ENCODE measurements around the gene TBC1D22A. TPM values are rescaled to one million over a fixed set of nuclear protein-coding genes. Genes with fewer than 3 reads are reported as not detected.

TBC1D22A gene
- total and polyA plus RNA-seq, 2 experiments from 2014 or later: 15.3 to 19.8 TPM

DNA sequence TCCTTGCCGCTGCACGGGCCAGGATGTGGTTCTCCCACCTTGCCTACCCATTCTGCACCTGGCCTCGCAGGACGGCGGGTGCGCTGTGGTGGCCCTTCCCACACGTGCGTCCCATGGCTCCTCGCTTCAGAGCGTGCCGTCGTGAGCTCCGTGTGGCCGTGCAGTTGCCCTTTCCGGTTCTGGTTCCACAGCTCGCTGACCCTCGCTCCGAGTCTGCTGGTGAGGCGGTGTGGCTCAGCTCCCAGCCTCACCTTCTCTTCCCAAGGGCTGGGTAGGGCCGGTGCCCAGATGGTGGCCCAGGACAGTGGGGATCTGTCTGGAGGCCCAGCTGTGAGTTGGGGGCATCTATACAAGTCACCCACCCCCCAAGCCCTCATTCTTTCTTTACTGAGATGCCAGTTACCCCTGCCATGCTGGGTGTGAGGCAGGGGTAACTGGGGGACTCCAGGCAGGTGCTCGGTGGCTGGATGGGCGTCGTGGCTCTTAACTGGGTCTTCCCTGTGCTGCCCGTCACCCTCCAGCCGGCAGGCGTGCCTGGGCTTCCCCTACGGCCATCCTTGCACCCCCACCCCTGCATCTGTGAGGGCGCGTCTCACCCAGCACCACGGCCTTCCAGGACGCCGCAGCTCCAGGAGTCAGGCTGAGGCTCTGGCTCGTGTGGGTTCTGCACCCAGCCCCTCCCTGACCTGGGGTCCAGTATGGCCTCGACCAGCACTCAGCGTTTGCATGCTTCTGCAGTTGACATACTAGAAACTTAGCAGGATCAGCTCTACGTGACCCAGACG, 395.2 kb downstream of the TBC1D22A start:
- Histone ChIP-seq H3K4me3 (no peak overlapping the region), H3K36me3 (replicated peaks; ENCODE audit: insufficient read depth, low read depth) (no peaks in the 10 kb centered on the region), H2AFZ (no peak overlapping the region), H3K79me2 (no peaks in the 10 kb centered on the region), H4K20me1 (ENCODE audit: insufficient read depth, poor library complexity, severe bottlenecking) (no peaks in the 10 kb centered on the region), H3K27me3 (no peaks in the 10 kb centered on the region), H3K9me2 (replicated peaks; ENCODE audit: insufficient read depth) (no peaks in the 10 kb centered on the region), H3K4me2 (no peak overlapping the region), H3K4me1 (ENCODE audit: insufficient read depth) (no peaks in the 10 kb centered on the region), H3K9me3 (ENCODE audit: low read depth) (no peaks in the 10 kb centered on the region), H3K27ac (no peak overlapping the region)
- DNase-seq (ENCODE audit: low spot score): no peak
- TF ChIP-seq EZH2 (IDR thresholded peaks at IDR 0.05; ENCODE audit: borderline replicate concordance) (no peak), EZH2phosphoT487 (IDR thresholded peaks at IDR 0.05; ENCODE audit: low read depth, severe bottlenecking, unreplicated experiment) (no peak)
- TF ChIP-seq, protein P1, sequence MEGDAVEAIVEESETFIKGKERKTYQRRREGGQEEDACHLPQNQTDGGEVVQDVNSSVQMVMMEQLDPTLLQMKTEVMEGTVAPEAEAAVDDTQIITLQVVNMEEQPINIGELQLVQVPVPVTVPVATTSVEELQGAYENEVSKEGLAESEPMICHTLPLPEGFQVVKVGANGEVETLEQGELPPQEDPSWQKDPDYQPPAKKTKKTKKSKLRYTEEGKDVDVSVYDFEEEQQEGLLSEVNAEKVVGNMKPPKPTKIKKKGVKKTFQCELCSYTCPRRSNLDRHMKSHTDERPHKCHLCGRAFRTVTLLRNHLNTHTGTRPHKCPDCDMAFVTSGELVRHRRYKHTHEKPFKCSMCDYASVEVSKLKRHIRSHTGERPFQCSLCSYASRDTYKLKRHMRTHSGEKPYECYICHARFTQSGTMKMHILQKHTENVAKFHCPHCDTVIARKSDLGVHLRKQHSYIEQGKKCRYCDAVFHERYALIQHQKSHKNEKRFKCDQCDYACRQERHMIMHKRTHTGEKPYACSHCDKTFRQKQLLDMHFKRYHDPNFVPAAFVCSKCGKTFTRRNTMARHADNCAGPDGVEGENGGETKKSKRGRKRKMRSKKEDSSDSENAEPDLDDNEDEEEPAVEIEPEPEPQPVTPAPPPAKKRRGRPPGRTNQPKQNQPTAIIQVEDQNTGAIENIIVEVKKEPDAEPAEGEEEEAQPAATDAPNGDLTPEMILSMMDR (IDR thresholded peaks at IDR 0.05; ENCODE audit: poor library complexity): no peak
- 94% methylated on average over 37 of the region's 37 CpGs for WGBS (ENCODE audit: low lambda C conversion rate, missing lambda C conversion rate)

DNA sequence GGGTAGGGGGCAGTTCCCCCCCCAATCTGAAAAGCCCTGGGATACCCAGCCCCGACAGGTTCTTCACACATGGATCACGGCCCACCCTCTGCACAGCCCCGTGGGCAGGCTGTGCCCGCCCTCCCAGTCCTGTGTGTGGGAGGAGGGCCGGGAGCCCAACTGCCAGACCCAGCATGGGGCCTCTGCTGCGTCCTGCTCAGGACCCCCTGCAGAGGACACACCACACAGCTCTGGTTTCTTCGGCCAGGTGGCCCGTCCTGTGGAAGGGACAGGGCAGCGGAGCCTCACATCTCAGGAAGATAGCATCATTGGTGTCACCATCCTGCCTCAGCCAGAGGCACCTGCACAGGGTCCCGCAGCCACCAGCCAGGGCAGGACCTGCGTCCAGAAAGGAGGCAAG, 396.0 kb downstream of the TBC1D22A start:
- TF ChIP-seq, protein P1 (IDR thresholded peaks at IDR 0.05; ENCODE audit: poor library complexity): no peak
- no peak for TF ChIP-seq EZH2 (IDR thresholded peaks at IDR 0.05; ENCODE audit: borderline replicate concordance)
- no peak for TF ChIP-seq EZH2phosphoT487 (IDR thresholded peaks at IDR 0.05; ENCODE audit: low read depth, severe bottlenecking, unreplicated experiment)
- Histone ChIP-seq H3K4me1 (ENCODE audit: insufficient read depth) (no peaks in the 10 kb centered on the region), H3K4me2 (no peak overlapping the region), H3K4me3 (no peak overlapping the region), H3K27me3 (no peaks in the 10 kb centered on the region), H3K36me3 (replicated peaks; ENCODE audit: insufficient read depth, low read depth) (no peaks in the 10 kb centered on the region), H3K9me3 (ENCODE audit: low read depth) (no peaks in the 10 kb centered on the region), H2AFZ (no peak overlapping the region), H3K79me2 (no peaks in the 10 kb centered on the region), H3K27ac (no peak overlapping the region), H3K9me2 (replicated peaks; ENCODE audit: insufficient read depth) (no peaks in the 10 kb centered on the region), H4K20me1 (ENCODE audit: insufficient read depth, poor library complexity, severe bottlenecking) (no peaks in the 10 kb centered on the region)
- WGBS (ENCODE audit: low lambda C conversion rate, missing lambda C conversion rate): 93% methylated on average over 6 of the region's 11 CpGs
- DNase-seq (ENCODE audit: low spot score): no peak

DNA sequence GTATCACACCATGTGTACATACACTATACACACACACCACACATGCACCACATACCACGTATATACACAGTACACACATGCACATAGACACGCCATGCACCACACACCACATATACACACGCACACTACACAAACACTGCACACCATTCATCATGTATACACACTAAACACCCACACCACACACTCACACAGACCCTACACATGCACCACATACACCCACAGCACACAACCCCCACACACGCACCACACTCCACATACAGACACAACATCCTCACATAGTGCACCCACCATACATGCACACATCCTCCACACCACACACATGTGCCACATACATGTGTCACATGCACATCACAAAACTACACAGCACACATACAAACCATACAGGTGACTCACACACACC, 397.1 kb downstream of the TBC1D22A start:
- H3K79me2 ChIP-seq: no peaks in the 10 kb centered on the region
- TF ChIP-seq EZH2phosphoT487 (IDR thresholded peaks at IDR 0.05; ENCODE audit: low read depth, severe bottlenecking, unreplicated experiment): no peak
- TF ChIP-seq, protein P1 (IDR thresholded peaks at IDR 0.05; ENCODE audit: poor library complexity): no peak
- TF ChIP-seq EZH2 (IDR thresholded peaks at IDR 0.05; ENCODE audit: borderline replicate concordance): no peak
- DNase-seq (ENCODE audit: low spot score): no peak
- H3K27me3 ChIP-seq: no peaks in the 10 kb centered on the region
- no peaks in the 10 kb centered on the region for H3K4me1 ChIP-seq (ENCODE audit: insufficient read depth)
- no peak overlapping the region for H2AFZ ChIP-seq
- no peak overlapping the region for H3K4me3 ChIP-seq
- 100% methylated on average over 4 of the region's 4 CpGs for WGBS (ENCODE audit: low lambda C conversion rate, missing lambda C conversion rate)
- no peaks in the 10 kb centered on the region for H3K9me3 ChIP-seq (ENCODE audit: low read depth)
- no peak overlapping the region for H3K27ac ChIP-seq
- no peaks in the 10 kb centered on the region for H3K9me2 ChIP-seq (replicated peaks; ENCODE audit: insufficient read depth)
- no peaks in the 10 kb centered on the region for H3K36me3 ChIP-seq (replicated peaks; ENCODE audit: insufficient read depth, low read depth)
- no peak overlapping the region for H3K4me2 ChIP-seq
- no peaks in the 10 kb centered on the region for H4K20me1 ChIP-seq (ENCODE audit: insufficient read depth, poor library complexity, severe bottlenecking)
